SJSA1 (cell line): ENCODE results near the gene UXS1. TPM values are rescaled to one million over a fixed set of nuclear protein-coding genes. Genes with fewer than 3 reads are reported as not detected.

Source experiments
- DNase-seq, 2 experiments: peaks; one replicate each; pipeline ENCODE4 v3.0.0-alpha.2; 2015 to 2020; ENCODE audit warnings: low spot score in 2 of 2, low read depth in 1 of 2
- H3K27ac ChIP-seq: fragments of 250-450 bp; sonication (Bioruptor Pico); 2 replicates; pipeline ENCODE4 v1.5.1; 2020; ENCODE audit warnings: mild to moderate bottlenecking, moderate library complexity
- H3K27me3 ChIP-seq: fragments of 250-450 bp; sonication (Bioruptor Pico); replicated peaks from 2 replicates; pipeline ENCODE4 v1.5.1; 2020; ENCODE audit warnings: mild to moderate bottlenecking, moderate library complexity
- H3K36me3 ChIP-seq: fragments of 250-450 bp; sonication (Bioruptor Pico); 2 replicates; pipeline ENCODE4 v1.5.1; 2020; ENCODE audit warnings: mild to moderate bottlenecking
- H3K4me1 ChIP-seq: fragments of 250-450 bp; sonication (Bioruptor Pico); replicated peaks from 2 replicates; pipeline ENCODE4 v1.6.1; 2021; ENCODE audit warnings: mild to moderate bottlenecking
- H3K4me3 ChIP-seq: fragments of 250-450 bp; sonication (Bioruptor Pico); 2 replicates; pipeline ENCODE4 v1.5.1; 2020; ENCODE audit warnings: mild to moderate bottlenecking
- H3K9me3 ChIP-seq: fragments of 250-450 bp; sonication (Bioruptor Pico); replicated peaks from 2 replicates; pipeline ENCODE4 v1.5.1; 2020; ENCODE audit warnings: mild to moderate bottlenecking
- total RNA-seq: library from RNA; depleted of rRNA; stranded (reverse); fragments of >200 nt; shearing (Covaris generic); gene quantifications from 2 replicates; pipeline ENCODE4 v1.2.3, GENCODE V29; 2014

Gene UXS1
- total RNA-seq, 1 experiment from 2014 or later = 60.6 TPM

DNA sequence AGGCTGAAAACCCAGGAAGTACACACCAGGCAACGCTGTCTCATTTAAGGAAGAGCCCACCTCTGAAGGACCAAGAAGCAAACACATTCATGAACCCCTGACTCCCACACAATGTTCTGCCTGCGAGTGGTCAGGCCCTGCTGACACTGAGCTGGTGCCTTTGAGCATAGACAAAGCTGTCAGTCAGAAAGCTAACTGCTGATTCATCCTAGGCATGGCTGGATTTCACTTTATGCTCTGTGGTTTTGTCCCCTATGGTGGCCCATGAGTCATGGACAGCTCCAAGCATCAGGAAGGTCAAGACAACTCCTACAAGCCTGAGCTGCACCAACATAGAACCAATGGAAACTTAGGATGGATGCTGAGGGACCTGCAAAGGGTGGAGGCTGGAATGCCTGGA is 78.9 kb downstream of the UXS1 start:
- peaks cover 35% of the 10 kb centered on the region for H3K4me1 ChIP-seq
- H3K27ac ChIP-seq = peak overlapping the region; percentile 72
- peaks cover 24% of the 10 kb centered on the region for H3K36me3 ChIP-seq
- H3K4me3 ChIP-seq = no peak overlapping the region
- peak; percentile 85 to 91 for DNase-seq
- no peaks in the 10 kb centered on the region for H3K9me3 ChIP-seq
- no peaks in the 10 kb centered on the region for H3K27me3 ChIP-seq

DNA sequence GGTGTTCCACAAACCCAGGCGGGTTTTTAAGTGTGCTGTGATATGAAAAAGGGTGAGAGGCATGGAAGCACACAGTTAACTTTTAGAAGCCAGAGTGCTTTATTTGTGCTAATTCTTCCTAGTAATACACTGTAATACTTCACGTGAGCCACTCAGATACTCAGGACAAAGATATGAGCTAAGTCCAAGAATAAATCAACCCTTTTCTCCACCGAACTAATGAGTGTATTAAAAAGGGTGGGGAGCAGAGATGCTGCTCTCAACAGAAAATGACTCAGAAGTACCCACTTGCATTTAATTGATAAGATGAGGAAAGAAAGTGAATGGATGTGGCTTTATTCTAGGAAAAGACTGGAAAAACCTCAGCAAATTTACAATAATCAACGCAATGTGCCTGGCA is 79.9 kb downstream of the UXS1 start:
- Histone ChIP-seq H3K4me1 (peaks cover 31% of the 10 kb centered on the region), H3K27me3 (no peaks in the 10 kb centered on the region), H3K9me3 (no peaks in the 10 kb centered on the region), H3K4me3 (no peak overlapping the region), H3K36me3 (peaks cover 32% of the 10 kb centered on the region), H3K27ac (peak overlapping the region; percentile 72; the same call in 1 of the 2 replicates)
- no peak for DNase-seq

DNA sequence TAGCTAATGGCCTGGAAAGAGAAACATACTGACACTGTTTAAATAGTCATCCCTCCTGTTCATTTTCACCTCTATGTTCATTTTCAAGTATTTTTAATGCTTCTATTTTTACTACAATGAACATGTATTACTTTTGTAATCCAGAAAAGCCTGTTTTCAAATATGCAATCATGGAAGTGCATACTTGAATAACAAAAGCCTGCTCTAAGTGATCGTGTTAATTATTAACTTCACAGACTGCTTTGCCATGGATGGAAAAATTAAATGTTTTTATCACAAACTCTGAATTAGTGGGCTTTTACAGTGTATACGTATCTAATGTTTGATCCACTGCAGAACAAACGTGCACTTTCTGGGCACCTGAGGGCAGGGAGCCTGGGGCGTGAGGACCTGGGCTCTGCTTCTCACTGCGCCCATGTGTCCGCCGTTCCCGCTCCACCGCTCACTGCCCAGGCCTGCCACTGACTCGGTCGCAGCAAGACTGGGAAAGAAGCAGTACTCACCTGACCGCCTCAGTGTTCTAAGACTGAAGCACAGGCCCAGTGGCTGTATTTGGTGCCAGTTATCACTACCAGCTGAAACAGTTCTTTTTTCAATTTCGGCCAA is 80.6 kb downstream of the UXS1 start:
- no peak for DNase-seq
- Histone ChIP-seq H3K4me3 (no peak overlapping the region), H3K27me3 (no peaks in the 10 kb centered on the region), H3K4me1 (peaks cover 30% of the 10 kb centered on the region), H3K9me3 (no peaks in the 10 kb centered on the region), H3K36me3 (peaks cover 33% of the 10 kb centered on the region), H3K27ac (no peak overlapping the region)

DNA sequence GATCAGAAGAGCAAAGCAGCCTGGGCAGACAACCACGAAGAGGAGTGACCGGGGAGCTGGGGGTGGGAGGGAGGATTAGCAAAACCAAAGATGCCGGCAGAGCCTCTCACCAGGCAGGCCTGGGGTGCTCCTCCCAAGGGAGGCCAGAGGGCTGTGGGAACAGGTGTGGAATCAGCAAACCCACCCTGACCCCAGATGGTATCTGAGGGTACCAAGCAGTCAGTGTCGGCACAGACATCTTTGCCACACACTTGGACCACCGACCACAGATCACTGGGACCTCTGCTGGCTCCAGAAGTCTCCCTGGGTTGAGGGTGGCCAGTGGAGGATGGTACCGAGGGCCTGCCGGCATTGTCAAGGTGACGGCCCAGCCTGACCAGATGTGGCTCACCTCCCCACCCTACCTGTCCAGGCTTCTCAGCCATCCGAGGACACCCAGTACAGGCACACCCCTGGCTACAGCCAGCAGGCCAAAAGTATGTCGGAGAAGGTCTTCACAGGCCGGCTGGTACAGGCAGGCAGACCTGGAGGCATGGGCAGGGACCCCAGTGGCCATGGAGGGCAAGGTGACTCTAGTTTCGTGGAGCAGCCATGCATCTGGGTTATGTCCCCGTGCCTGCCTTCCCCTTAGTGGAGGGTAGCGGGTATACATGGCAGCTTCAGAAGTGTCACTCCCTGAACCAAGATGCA is 82.1 kb downstream of the UXS1 start:
- DNase-seq = no peak
- Histone ChIP-seq H3K4me3 (no peak overlapping the region), H3K27me3 (no peaks in the 10 kb centered on the region), H3K36me3 (peaks cover 33% of the 10 kb centered on the region), H3K27ac (no peak overlapping the region), H3K9me3 (no peaks in the 10 kb centered on the region), H3K4me1 (peaks cover 32% of the 10 kb centered on the region)

DNA sequence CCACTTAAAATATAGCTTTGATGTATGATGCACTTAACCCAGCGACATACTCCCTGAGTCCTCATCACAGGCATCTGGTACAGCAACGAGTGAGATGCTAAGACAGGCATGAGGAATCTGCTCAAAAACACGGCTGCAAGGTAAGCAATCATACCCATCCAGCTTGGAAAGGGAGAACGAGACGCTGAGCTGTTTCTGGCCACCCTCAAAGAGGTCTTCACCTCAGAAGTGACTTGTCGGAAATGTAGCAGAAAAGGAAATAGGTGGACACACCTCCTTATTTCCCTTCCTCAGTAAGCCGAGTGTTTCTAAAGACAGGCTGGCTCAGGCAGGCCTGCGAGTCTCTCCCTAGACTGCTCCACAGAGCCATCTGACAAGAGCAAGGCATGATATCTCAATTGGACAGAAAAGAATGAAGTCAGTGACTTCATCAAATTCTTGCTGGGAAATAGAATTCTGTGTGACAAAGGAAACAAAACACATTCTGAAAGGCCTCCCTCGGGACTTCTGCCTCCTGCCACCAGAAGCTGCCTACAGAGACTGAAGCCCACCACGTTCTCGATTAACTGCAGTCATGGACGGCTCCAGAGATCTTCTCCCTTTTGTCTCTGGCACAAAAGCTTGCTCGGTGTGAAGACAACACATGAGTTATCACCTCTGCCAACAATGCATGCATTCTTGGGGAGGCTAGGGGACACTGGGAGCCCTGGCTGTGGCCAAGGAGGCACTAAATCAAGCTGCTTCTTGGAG is 84.3 kb downstream of the UXS1 start:
- H3K36me3 ChIP-seq = peaks cover 34% of the 10 kb centered on the region
- no peaks in the 10 kb centered on the region for H3K27me3 ChIP-seq
- no peaks in the 10 kb centered on the region for H3K9me3 ChIP-seq
- DNase-seq = no peak
- no peak overlapping the region for H3K4me3 ChIP-seq
- peaks cover 17% of the 10 kb centered on the region for H3K4me1 ChIP-seq
- no peak overlapping the region for H3K27ac ChIP-seq

DNA sequence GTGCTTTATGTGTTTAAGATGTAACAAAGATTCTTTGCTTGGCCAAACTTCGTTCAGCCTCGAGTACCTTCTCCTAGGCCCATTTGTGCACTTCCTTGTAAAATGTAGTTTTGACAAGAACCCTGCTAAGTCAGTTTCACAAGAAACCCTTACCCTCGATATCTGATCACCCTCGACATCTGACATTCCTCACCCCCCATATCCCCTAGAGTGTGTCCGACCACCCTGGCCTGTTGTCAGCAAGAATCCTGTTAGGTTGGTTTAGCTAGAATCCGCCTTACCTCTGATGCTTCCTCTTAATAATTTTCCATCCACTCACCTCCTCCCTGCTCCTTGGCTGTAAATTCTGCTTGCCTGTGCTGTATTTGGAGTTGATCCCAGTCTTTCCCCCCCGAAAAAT is 85.3 kb downstream of the UXS1 start:
- Histone ChIP-seq H3K27me3 (no peaks in the 10 kb centered on the region), H3K27ac (no peak overlapping the region), H3K4me1 (peaks cover 10% of the 10 kb centered on the region), H3K36me3 (peaks cover 33% of the 10 kb centered on the region), H3K4me3 (no peak overlapping the region), H3K9me3 (no peaks in the 10 kb centered on the region)
- DNase-seq = no peak

DNA sequence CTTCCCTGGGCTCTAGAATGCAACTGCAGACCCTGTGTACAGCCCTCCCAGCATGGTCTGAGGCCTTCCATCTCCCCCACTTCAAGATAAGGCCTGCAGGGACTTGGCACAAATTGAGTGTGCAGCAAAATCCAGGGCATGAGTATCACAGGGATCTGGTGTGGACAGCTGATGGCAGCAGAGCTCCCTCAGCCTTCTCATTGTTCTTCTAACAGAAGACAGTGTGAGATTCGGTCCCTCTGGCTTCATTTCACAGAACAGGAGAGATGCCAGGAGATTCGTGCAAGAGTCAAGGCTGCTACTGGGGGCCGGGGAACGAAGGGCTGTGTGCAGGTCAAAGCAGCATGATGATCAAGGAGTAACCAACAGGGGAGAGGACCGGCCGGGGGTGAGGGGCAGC is 85.8 kb downstream of the UXS1 start:
- peak in 1 of 2 experiments; percentile 17 for DNase-seq
- Histone ChIP-seq H3K27ac (no peak overlapping the region), H3K36me3 (peaks cover 33% of the 10 kb centered on the region), H3K4me1 (peaks cover 10% of the 10 kb centered on the region), H3K9me3 (no peaks in the 10 kb centered on the region), H3K27me3 (no peaks in the 10 kb centered on the region), H3K4me3 (no peak overlapping the region)

DNA sequence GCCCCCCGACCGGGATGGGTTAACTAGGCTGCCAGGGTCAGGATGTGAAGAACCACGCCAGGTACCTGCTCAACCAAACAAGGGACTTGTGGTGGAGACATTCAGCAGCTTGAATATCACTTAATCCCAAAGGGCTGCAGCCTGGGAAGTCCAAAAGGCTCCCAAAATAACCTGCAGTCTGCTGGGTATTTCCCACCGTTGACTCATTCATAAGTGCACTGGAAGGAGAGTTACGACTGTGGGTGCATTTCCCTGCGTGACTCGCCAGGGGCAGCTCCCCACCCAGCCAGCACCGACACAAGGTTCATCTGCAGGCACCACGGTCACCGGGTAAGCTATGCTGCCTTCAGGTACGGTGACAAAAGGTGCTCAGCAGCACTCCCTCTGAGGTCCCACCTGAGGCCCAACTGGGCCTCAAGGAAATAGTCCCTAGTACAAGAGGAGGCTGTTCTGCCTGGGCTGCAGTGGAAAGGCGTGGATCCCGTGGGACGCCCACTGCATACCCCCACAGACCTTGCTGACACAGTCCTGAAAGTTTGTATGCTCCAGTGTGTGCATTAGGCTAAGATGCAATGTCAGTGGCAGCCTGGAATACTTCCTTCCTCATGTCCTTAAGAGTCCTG is 86.5 kb downstream of the UXS1 start:
- Histone ChIP-seq H3K27ac (no peak overlapping the region), H3K36me3 (peaks cover 33% of the 10 kb centered on the region), H3K27me3 (no peaks in the 10 kb centered on the region), H3K4me1 (peaks cover 10% of the 10 kb centered on the region), H3K9me3 (no peaks in the 10 kb centered on the region), H3K4me3 (no peak overlapping the region)
- DNase-seq = peak; percentile 39 to 65

DNA sequence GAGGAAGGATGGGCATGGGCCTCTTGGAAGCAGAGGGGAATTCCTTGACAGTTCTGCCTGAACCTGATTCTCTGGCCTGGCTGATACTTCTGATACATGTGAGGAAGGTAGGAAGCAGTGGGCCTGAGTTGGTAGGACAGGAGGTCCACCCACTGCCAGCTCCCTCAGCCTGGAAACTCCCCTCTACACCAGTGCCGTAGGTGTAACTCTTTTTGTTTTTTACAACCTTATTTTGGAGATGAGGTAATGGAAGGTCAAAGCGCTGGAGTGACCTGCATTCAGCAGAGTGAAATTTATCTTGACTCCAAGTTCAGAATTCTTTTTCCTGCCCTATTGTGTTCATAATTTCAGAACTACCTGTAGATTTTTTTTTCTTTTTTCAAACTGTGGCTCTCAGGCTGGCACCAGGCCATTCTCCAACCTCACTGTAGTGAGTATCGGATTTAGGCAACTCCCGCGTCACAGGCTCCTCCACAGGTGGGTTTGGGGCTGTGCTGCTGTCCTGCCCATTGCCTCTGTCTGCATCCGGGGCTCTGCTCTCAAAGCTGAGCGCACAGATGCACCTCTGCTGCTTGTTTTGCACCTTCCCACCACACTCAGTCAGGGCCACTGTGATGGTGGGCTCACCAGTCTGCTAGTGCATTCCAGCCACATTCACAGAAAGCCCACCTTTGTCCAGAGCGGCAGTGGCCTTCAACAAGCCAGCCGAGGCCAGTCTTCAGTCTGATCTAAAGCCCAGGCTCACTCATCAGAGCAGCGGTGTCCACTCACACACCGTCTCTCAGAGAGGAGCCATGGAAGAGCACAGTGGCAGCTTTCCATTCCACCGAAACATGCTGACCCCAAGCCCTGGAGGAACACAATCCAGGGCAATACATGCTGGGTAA is 87.2 kb downstream of the UXS1 start:
- Histone ChIP-seq H3K27ac (no peak overlapping the region), H3K9me3 (no peaks in the 10 kb centered on the region), H3K4me1 (peaks cover 10% of the 10 kb centered on the region), H3K36me3 (peaks cover 27% of the 10 kb centered on the region), H3K27me3 (no peaks in the 10 kb centered on the region), H3K4me3 (no peak overlapping the region)
- no peak for DNase-seq

DNA sequence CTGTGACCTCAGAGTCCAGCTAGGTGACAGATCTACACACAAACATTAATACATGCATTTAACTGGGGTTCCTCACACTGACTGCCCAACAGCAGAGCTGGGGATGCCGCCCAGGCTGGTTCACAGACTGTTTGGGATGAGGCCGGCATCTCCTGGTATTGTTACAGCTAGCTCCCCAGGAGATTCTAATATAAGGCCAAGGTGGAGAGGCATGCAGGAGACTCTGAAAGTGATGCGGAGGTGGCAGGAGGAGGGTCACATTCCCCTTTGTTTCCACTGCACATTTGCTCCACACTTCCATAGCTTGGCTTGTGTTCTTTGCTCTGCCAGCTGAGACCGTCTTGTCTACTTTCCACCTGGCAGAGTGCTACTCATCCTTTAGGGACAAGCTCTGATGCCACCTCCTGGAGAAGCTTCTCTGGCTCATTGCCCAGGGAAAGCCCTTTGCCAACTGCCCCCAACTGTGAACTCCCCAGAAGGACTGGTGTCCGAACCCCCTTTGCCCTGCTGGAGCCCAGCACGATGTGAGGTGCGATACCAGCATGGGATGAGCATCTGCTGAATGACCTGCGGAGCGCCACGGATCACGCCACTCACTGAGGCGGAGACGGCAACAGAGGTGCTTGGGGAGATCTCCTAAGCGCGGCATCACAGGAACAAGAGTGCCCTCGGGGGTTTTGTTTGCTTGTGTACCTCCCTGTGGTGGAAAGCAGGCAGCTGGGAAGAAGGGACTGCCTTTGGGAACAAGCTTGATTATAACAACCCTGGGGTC is 88.8 kb downstream of the UXS1 start:
- Histone ChIP-seq H3K27ac (no peak overlapping the region), H3K4me3 (no peak overlapping the region), H3K27me3 (no peaks in the 10 kb centered on the region), H3K9me3 (no peaks in the 10 kb centered on the region), H3K36me3 (peaks cover 24% of the 10 kb centered on the region), H3K4me1 (peaks cover 10% of the 10 kb centered on the region)
- DNase-seq = no peak

DNA sequence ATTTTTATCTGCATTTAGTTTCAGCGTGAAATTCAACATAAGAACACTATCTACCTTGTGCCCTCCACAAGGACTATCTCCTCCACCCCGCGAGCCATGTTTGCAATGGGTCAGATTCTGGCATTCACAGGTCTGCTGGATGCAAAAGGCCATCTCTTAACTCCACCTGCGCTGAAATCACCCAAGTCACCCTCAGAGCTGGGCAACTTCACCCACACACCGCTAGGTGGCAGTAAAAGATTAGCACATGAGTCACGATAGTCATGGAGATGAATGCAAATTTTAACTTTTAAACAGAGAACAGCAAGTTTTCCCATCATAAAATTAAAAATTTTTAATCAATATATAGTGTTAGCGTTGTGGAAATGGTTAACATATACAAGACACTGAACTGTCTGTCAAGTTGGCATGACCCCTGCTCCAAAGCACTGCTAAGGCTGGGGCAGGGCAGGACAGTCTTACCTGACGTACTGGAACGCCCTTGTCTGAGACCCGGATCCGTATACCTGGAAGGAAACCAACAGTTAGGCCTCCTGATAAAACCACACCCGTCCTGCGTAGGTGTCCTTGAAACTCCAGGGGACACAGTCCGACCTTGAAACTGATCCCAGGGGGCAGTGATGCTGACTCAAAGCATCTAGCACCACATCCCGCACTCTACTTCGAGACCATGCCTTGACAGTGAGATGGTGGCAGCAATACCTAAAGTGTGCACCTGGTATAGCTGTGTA is 89.6 kb downstream of the UXS1 start:
- H3K4me3 ChIP-seq = no peak overlapping the region
- H3K27me3 ChIP-seq = no peaks in the 10 kb centered on the region
- H3K27ac ChIP-seq = no peak overlapping the region
- H3K4me1 ChIP-seq = peaks cover 10% of the 10 kb centered on the region
- DNase-seq = peak in 1 of 2 experiments; percentile 52
- H3K9me3 ChIP-seq = no peaks in the 10 kb centered on the region
- peaks cover 25% of the 10 kb centered on the region for H3K36me3 ChIP-seq

DNA sequence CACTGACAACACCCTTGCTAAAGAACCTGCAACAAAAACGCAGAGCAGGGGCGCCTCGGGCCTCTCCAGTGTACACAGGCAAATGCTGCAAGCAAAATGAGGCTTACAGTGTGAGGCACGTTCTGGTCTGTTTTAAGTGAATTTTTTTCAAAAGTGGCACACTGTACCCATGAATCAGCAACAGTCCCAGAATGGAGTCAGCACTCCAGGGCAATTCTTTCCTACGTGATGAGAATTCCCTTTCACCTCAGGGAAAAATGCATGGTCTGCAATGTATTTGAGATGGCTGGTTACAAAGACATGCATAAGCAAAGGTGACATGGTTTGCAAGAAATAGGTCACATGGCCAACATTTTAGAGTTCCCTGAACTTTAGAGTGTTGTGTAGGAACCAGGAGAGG is 94.4 kb downstream of the UXS1 start:
- Histone ChIP-seq H3K36me3 (peaks cover 33% of the 10 kb centered on the region), H3K4me1 (no peaks in the 10 kb centered on the region), H3K27me3 (no peaks in the 10 kb centered on the region), H3K9me3 (no peaks in the 10 kb centered on the region), H3K27ac (no peak overlapping the region), H3K4me3 (no peak overlapping the region)
- no peak for DNase-seq
